Mammary epithelial cell (primary cell): ENCODE data around the gene COL9A3.

Experiments
- EZH2 ChIP-seq: IDR thresholded peaks from 2 replicates; pipeline ENCODE4 v1.6.1; 2012; ENCODE audit warnings: low read length, inconsistent platforms, borderline replicate concordance
- TF ChIP-seq, protein P1 (sequence below), 2 donors: IDR thresholded peaks in 1 of 2; conservative IDR thresholded peaks in 1 of 2; 2 replicates each; pipeline ENCODE4 v1.5.1; 2011 to 2012; ENCODE audit warnings: inconsistent platforms in 2 of 2, low read length in 2 of 2, mild to moderate bottlenecking in 2 of 2, control low read depth in 1 of 2, low read depth in 1 of 2; ENCODE audit not compliant: insufficient read depth in 1 of 2; ENCODE audit errors: extremely low read depth in 1 of 2

DNA sequence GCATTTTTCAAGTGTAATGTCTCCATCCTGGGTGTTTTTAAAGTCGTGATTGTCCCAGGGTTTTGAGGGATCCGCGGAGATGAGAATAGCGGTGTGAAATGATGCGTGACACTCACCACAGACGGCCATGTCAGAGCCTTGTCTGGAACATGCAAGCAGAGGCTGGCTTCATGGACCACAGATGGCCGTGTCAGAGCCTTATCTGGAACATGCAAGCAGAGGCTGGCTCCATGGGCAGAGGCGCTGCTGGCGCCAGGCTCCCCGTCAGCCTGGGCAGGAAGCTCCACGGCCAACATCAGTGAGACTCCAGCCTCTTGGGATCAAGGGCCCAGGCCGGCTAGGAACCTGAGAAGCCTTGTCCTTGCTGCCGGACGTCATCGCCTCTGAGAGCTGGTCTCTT is 28.2 kb upstream of the COL9A3 start:
- TF ChIP-seq, protein P1, sequence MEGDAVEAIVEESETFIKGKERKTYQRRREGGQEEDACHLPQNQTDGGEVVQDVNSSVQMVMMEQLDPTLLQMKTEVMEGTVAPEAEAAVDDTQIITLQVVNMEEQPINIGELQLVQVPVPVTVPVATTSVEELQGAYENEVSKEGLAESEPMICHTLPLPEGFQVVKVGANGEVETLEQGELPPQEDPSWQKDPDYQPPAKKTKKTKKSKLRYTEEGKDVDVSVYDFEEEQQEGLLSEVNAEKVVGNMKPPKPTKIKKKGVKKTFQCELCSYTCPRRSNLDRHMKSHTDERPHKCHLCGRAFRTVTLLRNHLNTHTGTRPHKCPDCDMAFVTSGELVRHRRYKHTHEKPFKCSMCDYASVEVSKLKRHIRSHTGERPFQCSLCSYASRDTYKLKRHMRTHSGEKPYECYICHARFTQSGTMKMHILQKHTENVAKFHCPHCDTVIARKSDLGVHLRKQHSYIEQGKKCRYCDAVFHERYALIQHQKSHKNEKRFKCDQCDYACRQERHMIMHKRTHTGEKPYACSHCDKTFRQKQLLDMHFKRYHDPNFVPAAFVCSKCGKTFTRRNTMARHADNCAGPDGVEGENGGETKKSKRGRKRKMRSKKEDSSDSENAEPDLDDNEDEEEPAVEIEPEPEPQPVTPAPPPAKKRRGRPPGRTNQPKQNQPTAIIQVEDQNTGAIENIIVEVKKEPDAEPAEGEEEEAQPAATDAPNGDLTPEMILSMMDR (conservative IDR thresholded peaks at IDR 0.05 in 1 of 2, IDR thresholded peaks at IDR 0.05 in 1 of 2; ENCODE audit: extremely low read depth in 1 of 2, insufficient read depth in 1 of 2, low read depth in 1 of 2, low read length in 2 of 2): no peak
- no peak for TF ChIP-seq EZH2
